Left ventricle myocardium inferior (tissue), 1 donor: ENCODE measurements around the gene MORC3. TPM values are rescaled to one million over a fixed set of nuclear protein-coding genes. Genes with fewer than 3 reads are reported as not detected.
"Not testable (repeated sequence)": the region's sequence is repeated elsewhere in the genome, so short reads cannot be mapped to it uniquely, and the experiment has no call there.

Experiments used
- DNase-seq: peaks from one replicate; pipeline ENCODE4 v3.0.0-alpha.2; 2020
- H3K27ac ChIP-seq: fragments of 200-600 bp; replicated peaks from 2 replicates; pipeline ENCODE4 v1.8.0; 2021
- H3K27me3 ChIP-seq: fragments of 200-600 bp; 2 replicates; pipeline ENCODE4 v1.8.0; 2021; ENCODE audit warnings: low read depth
- H3K36me3 ChIP-seq: fragments of 200-600 bp; 2 replicates; pipeline ENCODE4 v1.8.0; 2021
- H3K4me1 ChIP-seq: fragments of 200-600 bp; 2 replicates; pipeline ENCODE4 v1.8.0; 2021
- H3K4me3 ChIP-seq: fragments of 200-600 bp; 2 replicates; pipeline ENCODE4 v1.8.0; 2021; ENCODE audit warnings: mild to moderate bottlenecking, moderate library complexity
- H3K9me3 ChIP-seq: fragments of 200-600 bp; replicated peaks from 2 replicates; pipeline ENCODE4 v1.8.0; 2021
- CTCF ChIP-seq: fragments of 200-600 bp; IDR thresholded peaks from 2 replicates; pipeline ENCODE4 v1.8.0; 2021; ENCODE audit warnings: antibody characterized with exemption, mild to moderate bottlenecking, borderline replicate concordance
- intact Hi-C: fragments of 100-400 bp; cut with micrococcal nuclease; formaldehyde crosslinking; loops from one replicate; pipeline ENCODE4 v1.11.0; 2022
- long read RNA-seq: library from polyadenylated mRNA; unstranded; transcript quantifications from one replicate; pipeline ENCODE4 v2.0.0, GENCODE V29; 2021
- total RNA-seq: library from RNA; stranded (reverse); fragmentation: NEBNext Ultra II Directional; extraction: Animal tissue kit (Norgen Biotek cat#: 25700); gene quantifications from one replicate; pipeline ENCODE4 v1.2.1, GENCODE V29; 2021
- donor health status: DM: no; HTN: yes; CAD: no; lungs with severe emphysema.

The MORC3 gene
- 19.4 TPM for total RNA-seq
- long read RNA-seq, full-length matches to known transcripts = 23 of 30 reads
- long read RNA-seq, partial matches to known transcripts = 5 of 30 reads
- long read RNA-seq, other reads (novel, unspliced or antisense) = 2 of 30 reads

GRCh38 chr21:36319767-36320420, at the start of gene MORC3:
Gene MORC3, plus strand, starts transcription at chr21:36320197. Its CDS starts 68 bp downstream, at chr21:36320265.
- Histone ChIP-seq H3K27me3 (no peaks in the 10 kb centered on the region), H3K4me3 (peak within 1 kb of the TSS; percentile 86), H3K4me1 (peaks cover 52% of the 10 kb centered on the region), H3K9me3 (peaks cover 8% of the 10 kb centered on the region), H3K36me3 (peaks cover 5% of the 10 kb centered on the region), H3K27ac (peak within 1 kb of the TSS; percentile 95)
- peak; percentile 98 for DNase-seq
- intact Hi-C loops = loop anchor here (10.0 kb wide), 1 partner anchor 175 kb away; no protein-coding TSS in a partner anchor
- TF ChIP-seq CTCF = no peak

GRCh38 chr21:36270786-36271695, 49.0 kb upstream of the MORC3 start:
- H3K27ac ChIP-seq, H3K4me3 ChIP-seq, intact Hi-C loops, H3K27me3 ChIP-seq, H3K4me1 ChIP-seq, H3K9me3 ChIP-seq, DNase-seq: not testable (repeated sequence)
- peaks cover 26% of the 10 kb centered on the region for H3K36me3 ChIP-seq

GRCh38 chr21:36274128-36274527, 45.9 kb upstream of the MORC3 start:
- Histone ChIP-seq H3K4me3 (no peak overlapping the region), H3K27ac (no peak overlapping the region), H3K27me3 (no peaks in the 10 kb centered on the region), H3K9me3 (no peaks in the 10 kb centered on the region), H3K36me3 (peaks cover 28% of the 10 kb centered on the region), H3K4me1 (no peaks in the 10 kb centered on the region)
- intact Hi-C loops = no loop called here
- no peak for DNase-seq
- TF ChIP-seq CTCF = no peak

GRCh38 chr21:36282568-36283230, 37.3 kb upstream of the MORC3 start:
- Histone ChIP-seq H3K27ac (no peak overlapping the region), H3K27me3 (no peaks in the 10 kb centered on the region), H3K4me3 (no peak overlapping the region), H3K9me3 (no peaks in the 10 kb centered on the region), H3K36me3 (peaks cover 66% of the 10 kb centered on the region), H3K4me1 (no peaks in the 10 kb centered on the region)
- no peak for DNase-seq
- intact Hi-C loops = no loop called here
- no peak for TF ChIP-seq CTCF

GRCh38 chr21:36283231-36283622, 36.8 kb upstream of the MORC3 start:
- DNase-seq, H3K4me3 ChIP-seq, intact Hi-C loops, H3K4me1 ChIP-seq, H3K27me3 ChIP-seq, H3K9me3 ChIP-seq, H3K27ac ChIP-seq: not testable (repeated sequence)
- H3K36me3 ChIP-seq = peaks cover 66% of the 10 kb centered on the region

GRCh38 chr21:36288651-36289243, 31.2 kb upstream of the MORC3 start:
- intact Hi-C loops = no loop called here
- no peaks in the 10 kb centered on the region for H3K27me3 ChIP-seq
- H3K36me3 ChIP-seq = peaks cover 62% of the 10 kb centered on the region
- DNase-seq = no peak
- no peak overlapping the region for H3K4me3 ChIP-seq
- no peaks in the 10 kb centered on the region for H3K4me1 ChIP-seq
- TF ChIP-seq CTCF = no peak
- H3K27ac ChIP-seq = no peak overlapping the region
- H3K9me3 ChIP-seq = no peaks in the 10 kb centered on the region
